Mesendoderm (in vitro differentiated cells): ENCODE measurements around the gene APIP.

ENCODE experiments used
- DNase-seq: peaks from one replicate; pipeline ENCODE4 v3.0.0; 2013
- H2AK5ac ChIP-seq: 2 replicates; pipeline ENCODE4 v1.6.1; 2013; ENCODE audit warnings: low read length, inconsistent platforms
- H2BK120ac ChIP-seq: 2 replicates; pipeline ENCODE4 v1.6.1; 2013; ENCODE audit warnings: low read depth, mild to moderate bottlenecking, low read length, moderate library complexity, mixed read lengths
- H2BK15ac ChIP-seq: replicated peaks from 2 replicates; pipeline ENCODE4 v1.6.1; 2013; ENCODE audit warnings: low read depth, mild to moderate bottlenecking, moderate library complexity
- H2BK5ac ChIP-seq: 2 replicates; pipeline ENCODE4 v1.6.1; 2013; ENCODE audit warnings: low read length, inconsistent platforms
- H3K18ac ChIP-seq: 2 replicates; pipeline ENCODE4 v1.6.1; 2013; ENCODE audit warnings: mild to moderate bottlenecking, low read length, mixed read lengths
- H3K23ac ChIP-seq: one replicate; pipeline ENCODE4 v1.6.1; 2013; ENCODE audit warnings: low read length
- H3K27ac ChIP-seq: 2 replicates; pipeline ENCODE4 v1.5.1; 2013; ENCODE audit warnings: low read depth, mild to moderate bottlenecking, inconsistent platforms, low read length, moderate library complexity
- H3K27me3 ChIP-seq: 2 replicates; pipeline ENCODE4 v1.6.1; 2013; ENCODE audit warnings: low read length, control low read depth, mild to moderate bottlenecking, inconsistent platforms; ENCODE audit not compliant: insufficient read depth, poor library complexity
- H3K36me3 ChIP-seq: 2 replicates; pipeline ENCODE4 v1.6.1; 2013; ENCODE audit warnings: low read length, inconsistent platforms; ENCODE audit not compliant: control insufficient read depth, insufficient read depth
- H3K4ac ChIP-seq: one replicate; pipeline ENCODE4 v1.6.1; 2013; ENCODE audit warnings: low read depth, mild to moderate bottlenecking, low read length, moderate library complexity
- H3K4me1 ChIP-seq: 2 replicates; pipeline ENCODE4 v1.6.1; 2013; ENCODE audit warnings: low read depth, low read length, inconsistent platforms; ENCODE audit not compliant: control insufficient read depth
- H3K4me2 ChIP-seq: 2 replicates; pipeline ENCODE4 v1.6.1; 2013; ENCODE audit warnings: low read length
- H3K4me3 ChIP-seq: 2 replicates; pipeline ENCODE4 v1.5.1; 2013; ENCODE audit warnings: mild to moderate bottlenecking, low read length
- H3K56ac ChIP-seq: one replicate; pipeline ENCODE4 v1.6.1; 2013; ENCODE audit warnings: low read length
- H3K79me1 ChIP-seq: 2 replicates; pipeline ENCODE4 v1.6.1; 2013; ENCODE audit warnings: low read length, inconsistent platforms
- H3K79me2 ChIP-seq: 2 replicates; pipeline ENCODE4 v1.6.1; 2013; ENCODE audit warnings: mild to moderate bottlenecking, low read length; ENCODE audit not compliant: control insufficient read depth, insufficient read depth
- H3K9ac ChIP-seq: 2 replicates; pipeline ENCODE4 v1.6.1; 2013; ENCODE audit warnings: low read length, inconsistent platforms
- H4K5ac ChIP-seq: one replicate; pipeline ENCODE4 v1.6.1; 2013; ENCODE audit warnings: low read length
- H4K8ac ChIP-seq: one replicate; pipeline ENCODE4 v1.6.1; 2013; ENCODE audit warnings: low read depth, mild to moderate bottlenecking, control low read depth, low read length, moderate library complexity
- WGBS: extraction: QIAGEN DNeasy Blood & Tissue Kit; methylation state at CpG from one replicate; pipeline ENCODE4 v1.1.7; 2013; ENCODE audit warnings: low lambda C conversion rate, missing lambda C conversion rate; ENCODE audit not compliant: insufficient coverage; ENCODE audit errors: extremely low coverage; 5-methylcytosine and 5-hydroxymethylcytosine counted together

APIP gene

DNA sequence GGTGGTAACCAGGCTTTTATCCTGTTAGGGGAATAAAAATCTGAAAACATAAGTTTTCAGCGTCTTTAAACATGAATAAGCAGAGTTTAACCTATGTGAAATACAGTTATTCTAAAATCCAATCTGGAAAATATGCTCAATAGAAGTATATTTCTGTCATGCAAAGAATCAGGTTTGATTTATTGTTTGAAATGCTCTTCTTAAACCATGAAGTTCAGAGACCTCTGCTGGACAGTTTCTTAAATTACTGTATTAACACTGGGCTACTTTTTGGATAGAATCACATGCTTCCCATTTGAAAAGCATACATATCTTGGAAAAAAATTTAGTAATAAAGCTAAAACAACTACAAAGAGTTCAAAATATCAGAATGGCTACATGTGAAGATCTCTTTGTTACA is 25.4 kb downstream of the APIP start:
- Histone ChIP-seq H3K23ac (no peak overlapping the region), H3K79me1 (no peaks in the 10 kb centered on the region), H3K18ac (no peak overlapping the region), H3K9ac (no peak overlapping the region), H2AK5ac (no peak overlapping the region), H3K27me3 (no peaks in the 10 kb centered on the region), H3K4ac (no peak overlapping the region), H3K4me3 (no peak overlapping the region), H3K56ac (no peak overlapping the region), H3K27ac (no peak overlapping the region), H2BK5ac (no peak overlapping the region), H2BK120ac (no peak overlapping the region), H2BK15ac (no peak overlapping the region), H3K4me2 (no peak overlapping the region), H4K8ac (no peak overlapping the region), H4K5ac (no peak overlapping the region), H3K4me1 (no peaks in the 10 kb centered on the region), H3K79me2 (no peaks in the 10 kb centered on the region), H3K36me3 (peaks cover 2% of the 10 kb centered on the region)
- DNase-seq: no peak
- no CpG with 5 or more reads among the region's 1 CpG for WGBS

DNA sequence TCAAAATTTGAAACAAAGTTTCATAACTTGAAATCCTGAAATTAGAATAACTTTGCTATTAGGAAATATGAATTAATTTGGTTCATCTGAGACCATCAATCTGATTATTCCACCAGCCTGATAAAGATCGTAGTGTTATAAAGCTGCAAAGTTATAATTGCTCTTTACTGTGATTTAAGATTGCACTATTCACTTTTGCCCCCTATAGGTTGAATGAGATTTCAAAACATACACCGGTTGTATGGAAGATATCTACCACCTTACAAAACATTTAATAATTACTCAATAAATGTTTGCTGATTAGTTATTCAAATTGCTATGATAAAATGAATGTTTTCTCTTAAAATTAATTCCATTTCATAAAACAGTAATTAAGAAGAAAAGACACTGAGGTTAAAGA is 26.1 kb downstream of the APIP start:
- Histone ChIP-seq H2BK5ac (no peak overlapping the region), H4K5ac (no peak overlapping the region), H3K4me3 (no peak overlapping the region), H3K23ac (no peak overlapping the region), H3K36me3 (peaks cover 2% of the 10 kb centered on the region), H3K4ac (no peak overlapping the region), H2BK15ac (no peak overlapping the region), H2BK120ac (no peak overlapping the region), H3K27ac (no peak overlapping the region), H3K4me2 (no peak overlapping the region), H2AK5ac (no peak overlapping the region), H3K79me1 (no peaks in the 10 kb centered on the region), H4K8ac (no peak overlapping the region), H3K79me2 (no peaks in the 10 kb centered on the region), H3K56ac (no peak overlapping the region), H3K27me3 (no peaks in the 10 kb centered on the region), H3K18ac (no peak overlapping the region), H3K9ac (no peak overlapping the region), H3K4me1 (no peaks in the 10 kb centered on the region)
- DNase-seq: no peak
- no CpG with 5 or more reads among the region's 2 CpGs for WGBS

DNA sequence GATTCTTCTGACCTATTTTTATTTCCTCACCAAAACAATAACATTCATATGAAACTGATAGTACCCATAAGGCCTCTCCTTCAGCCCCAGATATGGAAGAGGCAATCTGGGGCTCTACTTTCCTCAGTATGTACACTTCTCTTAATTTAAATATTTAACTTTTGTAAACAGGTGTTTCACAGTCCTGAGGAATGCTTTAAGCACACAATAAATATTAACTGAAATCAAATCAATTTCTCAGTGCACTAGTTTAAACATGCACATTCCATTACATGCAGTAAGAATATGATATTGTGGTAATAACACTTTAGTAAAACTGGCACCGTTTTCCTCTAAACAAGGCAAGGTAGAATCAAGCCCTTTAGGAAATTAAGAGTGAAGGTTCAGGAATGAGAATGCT is 28.9 kb downstream of the APIP start:
- no peak overlapping the region for H2AK5ac ChIP-seq
- H4K8ac ChIP-seq: no peak overlapping the region
- no CpG with 5 or more reads among the region's 1 CpG for WGBS
- no peak overlapping the region for H3K4ac ChIP-seq
- no peak overlapping the region for H3K27ac ChIP-seq
- no peak for DNase-seq
- no peaks in the 10 kb centered on the region for H3K79me2 ChIP-seq
- no peak overlapping the region for H4K5ac ChIP-seq
- no peak overlapping the region for H2BK120ac ChIP-seq
- H3K23ac ChIP-seq: no peak overlapping the region
- H3K36me3 ChIP-seq: peaks cover 2% of the 10 kb centered on the region
- no peak overlapping the region for H3K4me3 ChIP-seq
- no peak overlapping the region for H3K56ac ChIP-seq
- no peaks in the 10 kb centered on the region for H3K27me3 ChIP-seq
- no peak overlapping the region for H2BK15ac ChIP-seq
- no peak overlapping the region for H2BK5ac ChIP-seq
- H3K79me1 ChIP-seq: no peaks in the 10 kb centered on the region
- no peak overlapping the region for H3K18ac ChIP-seq
- H3K9ac ChIP-seq: no peak overlapping the region
- no peak overlapping the region for H3K4me2 ChIP-seq
- no peaks in the 10 kb centered on the region for H3K4me1 ChIP-seq

DNA sequence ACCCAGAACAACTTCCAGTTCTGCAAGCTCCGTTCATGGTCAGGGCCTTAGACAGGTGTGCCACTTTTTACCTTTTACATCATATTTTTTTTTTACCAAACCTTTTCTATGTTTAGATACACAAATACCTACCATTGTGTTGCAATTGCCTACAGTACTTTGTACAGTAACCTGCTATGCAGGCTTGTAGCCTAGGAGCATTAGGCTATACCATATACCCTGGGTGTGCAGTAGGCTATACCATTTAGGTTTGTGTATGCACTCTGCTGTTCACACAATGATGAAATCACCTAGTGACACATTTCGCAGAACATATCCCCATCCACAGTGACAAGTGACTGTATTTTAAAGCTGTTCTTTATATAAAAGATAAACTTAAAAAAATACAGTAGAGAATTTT is 29.6 kb downstream of the APIP start:
- Histone ChIP-seq H3K79me2 (no peaks in the 10 kb centered on the region), H2BK15ac (no peak overlapping the region), H4K5ac (no peak overlapping the region), H3K36me3 (peaks cover 2% of the 10 kb centered on the region), H3K4me1 (no peaks in the 10 kb centered on the region), H3K4ac (no peak overlapping the region), H4K8ac (no peak overlapping the region), H2BK120ac (no peak overlapping the region), H3K27me3 (no peaks in the 10 kb centered on the region), H3K4me3 (no peak overlapping the region), H2BK5ac (no peak overlapping the region), H3K23ac (no peak overlapping the region), H3K18ac (no peak overlapping the region), H3K56ac (no peak overlapping the region), H3K79me1 (no peaks in the 10 kb centered on the region), H3K4me2 (no peak overlapping the region), H3K27ac (no peak overlapping the region), H2AK5ac (no peak overlapping the region), H3K9ac (no peak overlapping the region)
- WGBS: no CpG with 5 or more reads among the region's 2 CpGs
- DNase-seq: no peak

DNA sequence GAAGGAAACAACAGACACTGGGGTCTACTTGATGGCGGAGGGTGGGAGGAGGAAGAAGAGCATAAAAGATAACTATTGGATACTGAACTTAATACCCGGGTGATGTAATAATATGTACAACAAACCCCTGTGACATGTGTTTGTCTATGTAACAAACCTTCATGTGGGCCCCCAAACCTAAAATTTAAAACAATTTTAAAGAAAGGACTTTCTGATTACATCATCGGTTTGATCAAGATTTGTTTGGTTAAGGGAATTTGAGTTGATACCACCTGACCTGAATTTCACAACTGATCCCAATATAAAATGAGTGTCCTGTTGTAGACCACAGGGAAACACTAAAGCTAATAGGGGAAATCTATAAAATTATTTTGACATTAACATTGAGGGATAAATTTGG is 34.3 kb downstream of the APIP start:
- H3K56ac ChIP-seq: no peak overlapping the region
- no peak overlapping the region for H2BK120ac ChIP-seq
- H3K79me2 ChIP-seq: no peaks in the 10 kb centered on the region
- peaks cover 2% of the 10 kb centered on the region for H3K36me3 ChIP-seq
- no peaks in the 10 kb centered on the region for H3K4me1 ChIP-seq
- H3K27ac ChIP-seq: no peak overlapping the region
- no peak overlapping the region for H3K18ac ChIP-seq
- H3K79me1 ChIP-seq: no peaks in the 10 kb centered on the region
- no peak overlapping the region for H3K4ac ChIP-seq
- H3K4me2 ChIP-seq: no peak overlapping the region
- no peak overlapping the region for H4K5ac ChIP-seq
- WGBS: no CpG with 5 or more reads among the region's 3 CpGs
- no peak overlapping the region for H2AK5ac ChIP-seq
- H2BK5ac ChIP-seq: no peak overlapping the region
- H4K8ac ChIP-seq: no peak overlapping the region
- no peak overlapping the region for H3K9ac ChIP-seq
- H2BK15ac ChIP-seq: no peak overlapping the region
- H3K23ac ChIP-seq: no peak overlapping the region
- no peak overlapping the region for H3K4me3 ChIP-seq
- no peak for DNase-seq
- no peaks in the 10 kb centered on the region for H3K27me3 ChIP-seq

DNA sequence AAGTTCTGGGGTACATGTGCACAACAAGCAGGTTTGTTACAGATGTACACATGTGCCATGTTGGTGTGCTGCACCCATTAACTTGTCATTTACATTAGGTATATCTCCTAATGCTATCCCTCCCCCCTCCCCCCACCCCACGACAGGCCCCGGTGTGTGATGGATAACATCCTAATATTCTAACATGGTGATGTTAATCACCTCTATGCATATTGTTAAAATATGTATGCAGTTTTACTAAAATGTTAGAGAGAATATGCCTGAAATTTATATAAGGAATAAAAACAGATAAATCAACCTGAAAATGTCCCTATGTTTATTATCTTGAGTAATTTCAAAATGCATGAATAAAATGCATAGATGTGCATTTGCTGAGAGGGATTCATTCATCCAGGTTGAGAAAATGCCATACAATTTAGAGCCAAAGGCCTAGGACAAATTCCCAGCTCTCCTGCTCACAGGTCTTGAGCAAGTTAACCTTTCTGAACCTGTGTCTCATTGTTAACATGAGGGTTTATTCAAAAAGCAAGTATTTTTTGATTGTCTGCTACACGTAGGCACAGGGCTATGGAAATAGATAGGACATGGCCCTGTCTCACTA is 38.7 kb downstream of the APIP start:
- no peak overlapping the region for H3K56ac ChIP-seq
- H3K27me3 ChIP-seq: no peaks in the 10 kb centered on the region
- H2BK120ac ChIP-seq: no peak overlapping the region
- H2AK5ac ChIP-seq: no peak overlapping the region
- H3K4ac ChIP-seq: no peak overlapping the region
- H2BK5ac ChIP-seq: no peak overlapping the region
- WGBS: no CpG with 5 or more reads among the region's 3 CpGs
- no peaks in the 10 kb centered on the region for H3K79me1 ChIP-seq
- H3K27ac ChIP-seq: no peak overlapping the region
- no peak overlapping the region for H3K23ac ChIP-seq
- H3K79me2 ChIP-seq: no peaks in the 10 kb centered on the region
- H4K8ac ChIP-seq: no peak overlapping the region
- H3K4me3 ChIP-seq: no peak overlapping the region
- H3K4me1 ChIP-seq: no peaks in the 10 kb centered on the region
- no peaks in the 10 kb centered on the region for H3K36me3 ChIP-seq
- no peak overlapping the region for H2BK15ac ChIP-seq
- H4K5ac ChIP-seq: no peak overlapping the region
- H3K4me2 ChIP-seq: no peak overlapping the region
- no peak for DNase-seq
- no peak overlapping the region for H3K18ac ChIP-seq
- H3K9ac ChIP-seq: no peak overlapping the region
